H9 (cell line): Measurements from ENCODE around the gene MEGF8. TPM values are rescaled to one million over a fixed set of nuclear protein-coding genes. Genes with fewer than 3 reads are reported as not detected.
A peak's percentile ranks its signal among the peaks of the same experiment; 100 is the strongest.

ENCODE experiments used
- DNase-seq: peaks from one replicate; pipeline ENCODE4 v3.0.0-alpha.2; 2017
- H2AFZ ChIP-seq: one replicate; pipeline ENCODE4 v1.6.1; 2013; ENCODE audit warnings: mild to moderate bottlenecking, low read length, control low read depth, moderate library complexity
- H2AK5ac ChIP-seq: 2 replicates; pipeline ENCODE4 v1.6.1; 2013; ENCODE audit warnings: low read length, control low read depth, mixed read lengths; ENCODE audit not compliant: insufficient read length
- H2BK120ac ChIP-seq: one replicate; pipeline ENCODE4 v1.6.1; 2013; ENCODE audit warnings: low read depth, mild to moderate bottlenecking, low read length, control low read depth, inconsistent platforms; ENCODE audit not compliant: poor library complexity, severe bottlenecking
- H2BK12ac ChIP-seq: 2 replicates; pipeline ENCODE4 v1.6.1; 2013; ENCODE audit warnings: low read length, control low read depth, mixed read lengths, low read depth; ENCODE audit not compliant: insufficient read length
- H2BK15ac ChIP-seq: 2 replicates; pipeline ENCODE4 v1.6.1; 2013; ENCODE audit warnings: low read depth, low read length, control low read depth
- H2BK20ac ChIP-seq: one replicate; pipeline ENCODE4 v1.6.1; 2013; ENCODE audit warnings: low read depth, mild to moderate bottlenecking, low read length, control low read depth, inconsistent platforms; ENCODE audit not compliant: poor library complexity, severe bottlenecking
- H2BK5ac ChIP-seq: 2 replicates; pipeline ENCODE4 v1.6.1; 2013; ENCODE audit warnings: low read length, control low read depth, mixed read lengths; ENCODE audit not compliant: insufficient read length
- H3K14ac ChIP-seq: 2 replicates; pipeline ENCODE4 v1.6.1; 2013; ENCODE audit warnings: low read length, control low read depth; ENCODE audit not compliant: insufficient read depth
- H3K18ac ChIP-seq: 2 replicates; pipeline ENCODE4 v1.6.1; 2013; ENCODE audit warnings: low read depth, mild to moderate bottlenecking, mixed read lengths, low read length, control low read depth; ENCODE audit not compliant: insufficient read length
- H3K23ac ChIP-seq: 2 replicates; pipeline ENCODE4 v1.6.1; 2013; ENCODE audit warnings: low read length, control low read depth, mixed read lengths, low read depth; ENCODE audit not compliant: insufficient read length
- H3K23me2 ChIP-seq: 2 replicates; pipeline ENCODE4 v1.6.1; 2013; ENCODE audit warnings: low read depth, mild to moderate bottlenecking, mixed read lengths, low read length, control low read depth; ENCODE audit not compliant: insufficient read length, poor library complexity, severe bottlenecking
- H3K27ac ChIP-seq: 2 replicates; pipeline ENCODE4 v1.5.1; 2013; ENCODE audit warnings: low read length, control low read depth, mixed read lengths, low read depth; ENCODE audit not compliant: insufficient read length
- H3K27me3 ChIP-seq: 2 replicates; pipeline ENCODE4 v1.6.1; 2013; ENCODE audit warnings: low read length, control low read depth, inconsistent platforms; ENCODE audit not compliant: insufficient read depth
- H3K4ac ChIP-seq: 2 replicates; pipeline ENCODE4 v1.6.1; 2013; ENCODE audit warnings: low read depth, mild to moderate bottlenecking, control low read depth, inconsistent platforms, low read length, moderate library complexity
- H3K4me1 ChIP-seq: 2 replicates; pipeline ENCODE4 v1.6.1; 2013; ENCODE audit warnings: low read length, control low read depth, inconsistent platforms; ENCODE audit not compliant: insufficient read depth
- H3K4me2 ChIP-seq: 2 replicates; pipeline ENCODE4 v1.6.1; 2013; ENCODE audit warnings: low read length, control low read depth, mixed read lengths; ENCODE audit not compliant: insufficient read length, insufficient read depth
- H3K56ac ChIP-seq: 2 replicates; pipeline ENCODE4 v1.6.1; 2013; ENCODE audit warnings: low read depth, mild to moderate bottlenecking, mixed read lengths, low read length, control low read depth; ENCODE audit not compliant: insufficient read length
- H3K79me1 ChIP-seq: 2 replicates; pipeline ENCODE4 v1.6.1; 2013; ENCODE audit warnings: low read depth, mild to moderate bottlenecking, moderate library complexity, low read length, control low read depth, inconsistent platforms; ENCODE audit not compliant: insufficient read depth, poor library complexity, severe bottlenecking
- H3K79me2 ChIP-seq: 2 replicates; pipeline ENCODE4 v1.6.1; 2013; ENCODE audit warnings: low read length, control low read depth, inconsistent platforms; ENCODE audit not compliant: insufficient read depth
- H3K9ac ChIP-seq: 2 replicates; pipeline ENCODE4 v1.6.1; 2013; ENCODE audit warnings: low read length, control low read depth, mixed read lengths; ENCODE audit not compliant: insufficient read length; ENCODE audit errors: extremely low read depth
- H3K9me3 ChIP-seq: one replicate; pipeline ENCODE4 v1.6.1; 2013; ENCODE audit warnings: low read depth, low read length, inconsistent platforms; ENCODE audit not compliant: control insufficient read depth
- H3T11ph ChIP-seq: one replicate; pipeline ENCODE4 v1.6.1; 2013; ENCODE audit warnings: mild to moderate bottlenecking, low read length, control low read depth, inconsistent platforms
- H4K20me1 ChIP-seq: one replicate; pipeline ENCODE4 v1.6.1; 2013; ENCODE audit not compliant: control insufficient read depth, insufficient read length, insufficient read depth
- H4K5ac ChIP-seq: 2 replicates; pipeline ENCODE4 v1.6.1; 2013; ENCODE audit warnings: low read depth, mild to moderate bottlenecking, mixed read lengths, low read length, control low read depth; ENCODE audit not compliant: insufficient read length
- H4K8ac ChIP-seq: replicated peaks from 2 replicates; pipeline ENCODE4 v1.6.1; 2013; ENCODE audit warnings: low read length, control low read depth, mixed read lengths, low read depth; ENCODE audit not compliant: insufficient read length
- H4K91ac ChIP-seq: 2 replicates; pipeline ENCODE4 v1.6.1; 2013; ENCODE audit warnings: low read depth, mild to moderate bottlenecking, moderate library complexity, mixed read lengths, low read length, control low read depth; ENCODE audit not compliant: insufficient read length
- H3K27ac Mint-ChIP-seq, 3 experiments: 2 replicates in 2 of 3; 3 replicates in 1 of 3; pipeline ENCODE4 v1.8.0; 2020 to 2021; ENCODE audit warnings: mixed read lengths in 3 of 3, mild to moderate bottlenecking in 1 of 3, moderate library complexity in 1 of 3
- H3K27me3 Mint-ChIP-seq: 2 replicates; pipeline ENCODE4 v1.8.0; 2021; ENCODE audit warnings: low read depth, mild to moderate bottlenecking, moderate library complexity, mixed read lengths
- H3K36me3 Mint-ChIP-seq, 3 experiments: 2 replicates in 2 of 3; 3 replicates in 1 of 3; pipeline ENCODE4 v1.8.0; 2020 to 2021; ENCODE audit warnings: low read depth in 3 of 3, mixed read lengths in 3 of 3; ENCODE audit not compliant: insufficient read depth in 1 of 3
- H3K4me1 Mint-ChIP-seq, 2 experiments: 2 replicates each; pipeline ENCODE4 v1.8.0; 2020; ENCODE audit warnings: mixed read lengths in 2 of 2
- H3K4me3 Mint-ChIP-seq, 2 experiments: 2 replicates in 1 of 2; 3 replicates in 1 of 2; pipeline ENCODE4 v1.8.0; 2020 to 2021; ENCODE audit warnings: mild to moderate bottlenecking in 2 of 2, mixed read lengths in 2 of 2, moderate library complexity in 1 of 2
- H3K9me3 Mint-ChIP-seq, 2 experiments: 2 replicates in 1 of 2; 3 replicates in 1 of 2; pipeline ENCODE4 v1.8.0; 2020; ENCODE audit warnings: mild to moderate bottlenecking in 2 of 2, mixed read lengths in 2 of 2, moderate library complexity in 1 of 2
- WGBS: extraction: QIAGEN DNeasy Blood & Tissue Kit; methylation state at CpG from one replicate; pipeline ENCODE4 v1.1.7; 2013; ENCODE audit warnings: missing lambda C conversion rate, low lambda C conversion rate, mixed read lengths; ENCODE audit not compliant: insufficient read length; ENCODE audit errors: extremely low coverage; 5-methylcytosine and 5-hydroxymethylcytosine counted together
- total RNA-seq: library from RNA; stranded (reverse); gene quantifications from 2 replicates; pipeline ENCODE4 v1.2.1, GENCODE V29; 2021
- TF ChIP-seq, protein P1 (sequence below): fragments of 200-600 bp; sonication (generic); conservative IDR thresholded peaks from 3 replicates; pipeline ENCODE4 v1.8.0; 2021; ENCODE audit warnings: antibody characterized with exemption, mild to moderate bottlenecking

MEGF8 gene
- total RNA-seq, 1 experiment from 2014 or later: 28.4 TPM

DNA sequence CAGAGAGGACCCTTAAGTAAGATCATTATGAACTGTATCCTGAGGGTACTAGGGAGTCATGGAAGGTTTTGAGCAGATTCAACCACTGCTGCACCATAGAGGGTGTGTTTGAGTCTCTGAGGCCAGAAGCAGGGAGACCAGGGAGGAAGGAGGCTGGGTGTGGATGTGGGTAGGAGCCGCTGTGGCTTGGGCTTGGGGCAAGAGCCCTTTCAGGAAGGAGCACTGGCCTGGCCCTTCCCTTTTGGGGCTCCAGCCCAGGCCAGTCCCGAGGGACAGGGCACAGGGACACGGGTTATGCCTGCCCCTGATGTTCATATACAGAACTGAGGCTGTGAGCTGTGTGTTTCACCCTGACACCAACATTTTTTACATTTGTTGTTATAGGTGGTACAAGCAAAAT is 49.2 kb upstream of the MEGF8 start:
- no peak overlapping the region for H3K23ac ChIP-seq
- H3K4me1 Mint-ChIP-seq: peaks cover 15 to 18% of the 10 kb centered on the region in 2 experiments
- peak overlapping the region in 1 of 3 experiments; percentile 40; a peak in 2 of 7 replicates for H3K27ac Mint-ChIP-seq
- no CpG with 5 or more reads among the region's 3 CpGs for WGBS
- DNase-seq: no peak
- no peak overlapping the region for H2AFZ ChIP-seq
- no peak overlapping the region for H3K9ac ChIP-seq
- no peak overlapping the region for H4K5ac ChIP-seq
- H3K23me2 ChIP-seq: peaks cover 4% of the 10 kb centered on the region
- H2BK120ac ChIP-seq: no peak overlapping the region
- no peaks in the 10 kb centered on the region for H3K79me1 ChIP-seq
- no peak overlapping the region for H2BK15ac ChIP-seq
- H4K91ac ChIP-seq: no peak overlapping the region
- no peaks in the 10 kb centered on the region for H4K20me1 ChIP-seq
- no peaks in the 10 kb centered on the region for H3K27me3 ChIP-seq
- no peaks in the 10 kb centered on the region for H3K27me3 Mint-ChIP-seq
- H3K4me2 ChIP-seq: no peak overlapping the region
- no peak overlapping the region for H4K8ac ChIP-seq
- no peaks in the 10 kb centered on the region; a peak in 2 of 5 replicates for H3K9me3 Mint-ChIP-seq
- peaks cover 4 to 23% (median 16%) of the 10 kb centered on the region in 3 experiments; a peak in 6 of 7 replicates for H3K36me3 Mint-ChIP-seq
- H3K79me2 ChIP-seq: no peaks in the 10 kb centered on the region
- no peak overlapping the region for H3K14ac ChIP-seq
- no peak overlapping the region for H2BK20ac ChIP-seq
- no peak overlapping the region for H3T11ph ChIP-seq
- TF ChIP-seq, protein P1, sequence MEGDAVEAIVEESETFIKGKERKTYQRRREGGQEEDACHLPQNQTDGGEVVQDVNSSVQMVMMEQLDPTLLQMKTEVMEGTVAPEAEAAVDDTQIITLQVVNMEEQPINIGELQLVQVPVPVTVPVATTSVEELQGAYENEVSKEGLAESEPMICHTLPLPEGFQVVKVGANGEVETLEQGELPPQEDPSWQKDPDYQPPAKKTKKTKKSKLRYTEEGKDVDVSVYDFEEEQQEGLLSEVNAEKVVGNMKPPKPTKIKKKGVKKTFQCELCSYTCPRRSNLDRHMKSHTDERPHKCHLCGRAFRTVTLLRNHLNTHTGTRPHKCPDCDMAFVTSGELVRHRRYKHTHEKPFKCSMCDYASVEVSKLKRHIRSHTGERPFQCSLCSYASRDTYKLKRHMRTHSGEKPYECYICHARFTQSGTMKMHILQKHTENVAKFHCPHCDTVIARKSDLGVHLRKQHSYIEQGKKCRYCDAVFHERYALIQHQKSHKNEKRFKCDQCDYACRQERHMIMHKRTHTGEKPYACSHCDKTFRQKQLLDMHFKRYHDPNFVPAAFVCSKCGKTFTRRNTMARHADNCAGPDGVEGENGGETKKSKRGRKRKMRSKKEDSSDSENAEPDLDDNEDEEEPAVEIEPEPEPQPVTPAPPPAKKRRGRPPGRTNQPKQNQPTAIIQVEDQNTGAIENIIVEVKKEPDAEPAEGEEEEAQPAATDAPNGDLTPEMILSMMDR: no peak
- H3K4me3 Mint-ChIP-seq: no peak overlapping the region
- no peak overlapping the region for H3K4ac ChIP-seq
- no peak overlapping the region for H2BK5ac ChIP-seq
- H3K9me3 ChIP-seq: no peaks in the 10 kb centered on the region
- no peak overlapping the region for H2AK5ac ChIP-seq
- no peak overlapping the region for H3K56ac ChIP-seq
- no peaks in the 10 kb centered on the region for H3K4me1 ChIP-seq
- H3K27ac ChIP-seq: no peak overlapping the region
- H2BK12ac ChIP-seq: no peak overlapping the region
- H3K18ac ChIP-seq: no peak overlapping the region
